Endodermal cell (in vitro differentiated cells): ENCODE measurements around the gene POU6F2. TPM values are rescaled to one million over a fixed set of nuclear protein-coding genes. Genes with fewer than 3 reads are reported as not detected.

Source experiments
- DNase-seq: peaks from one replicate; pipeline ENCODE4 v3.0.0-alpha.2; 2017
- H3K27ac ChIP-seq: 2 replicates; pipeline ENCODE4 v1.5.1; 2013; ENCODE audit warnings: mild to moderate bottlenecking, low read depth, low read length, moderate library complexity
- H3K27me3 ChIP-seq: 2 replicates; pipeline ENCODE4 v1.6.1; 2013; ENCODE audit warnings: mild to moderate bottlenecking, low read length, moderate library complexity; ENCODE audit not compliant: insufficient read depth, control insufficient read depth, poor library complexity, severe bottlenecking
- H3K36me3 ChIP-seq: 2 replicates; pipeline ENCODE4 v1.7.0; 2013; ENCODE audit warnings: mild to moderate bottlenecking, low read length, moderate library complexity; ENCODE audit not compliant: control insufficient read depth, insufficient read depth
- H3K4me1 ChIP-seq: one replicate; pipeline ENCODE4 v1.7.0; 2013; ENCODE audit warnings: low read length; ENCODE audit not compliant: control insufficient read depth, insufficient read depth
- H3K4me3 ChIP-seq: 2 replicates; pipeline ENCODE4 v1.5.1; 2013; ENCODE audit warnings: mild to moderate bottlenecking, low read length, moderate library complexity
- H3K9ac ChIP-seq: 2 replicates; pipeline ENCODE4 v1.6.1; 2013; ENCODE audit warnings: mild to moderate bottlenecking, low read length, moderate library complexity; ENCODE audit not compliant: poor library complexity, severe bottlenecking; ENCODE audit errors: extremely low read depth
- H3K9me3 ChIP-seq: 2 replicates; pipeline ENCODE4 v1.6.1; 2013; ENCODE audit warnings: mild to moderate bottlenecking, low read length, moderate library complexity; ENCODE audit not compliant: control insufficient read depth
- H3K27ac Mint-ChIP-seq: 2 replicates; pipeline ENCODE4 v1.8.0; 2020; ENCODE audit warnings: mixed read lengths
- H3K27me3 Mint-ChIP-seq: 2 replicates; pipeline ENCODE4 v1.8.0; 2021; ENCODE audit warnings: mild to moderate bottlenecking, mixed read lengths; ENCODE audit not compliant: insufficient read depth
- H3K36me3 Mint-ChIP-seq: 2 replicates; pipeline ENCODE4 v1.8.0; 2020; ENCODE audit warnings: low read depth, mixed read lengths
- H3K4me1 Mint-ChIP-seq: 2 replicates; pipeline ENCODE4 v1.8.0; 2020; ENCODE audit warnings: mixed read lengths
- H3K4me3 Mint-ChIP-seq: 2 replicates; pipeline ENCODE4 v1.8.0; 2020; ENCODE audit warnings: mild to moderate bottlenecking, moderate library complexity, mixed read lengths
- H3K9me3 Mint-ChIP-seq: 2 replicates; pipeline ENCODE4 v1.8.0; 2020; ENCODE audit warnings: mild to moderate bottlenecking, mixed read lengths
- CTCF ChIP-seq: fragments of 200-600 bp; sonication (generic); conservative IDR thresholded peaks from 2 replicates; pipeline ENCODE4 v1.5.0; 2021; ENCODE audit warnings: antibody characterized with exemption, mild to moderate bottlenecking
- WGBS, 2 experiments: methylation state at CpG; one replicate each; pipeline versions ENCODE4 v1.1.5 to v1.1.7; 2013; ENCODE audit warnings: missing lambda C conversion rate in 2 of 2, mixed read lengths in 1 of 2; ENCODE audit not compliant: insufficient coverage in 1 of 2, insufficient read length in 1 of 2; 5-methylcytosine and 5-hydroxymethylcytosine counted together
- total RNA-seq, 2 donors: library from RNA; stranded (reverse); fragmentation: NEBNext Ultra II Directional in 1 of 2; extraction: Animal tissue kit (Norgen Biotek cat#: 25700) in 1 of 2; gene quantifications; 2 replicates in 1 of 2; 3 replicates in 1 of 2; pipeline ENCODE4 v1.2.1, GENCODE V29; 2021

POU6F2 gene
- total RNA-seq, 2 donors from 2014 or later: 6.0 to 10.0 TPM

- no peak overlapping the region for H3K27ac ChIP-seq
- WGBS, 2 experiments: 94% methylated on average over 3 of the region's 3 CpGs; no CpG with 5 or more reads in 1 of the 2 experiments
- TF ChIP-seq CTCF: no peak
Observed at GRCh38 chr7:39367451-39367850, 389.7 kb downstream of the POU6F2 start.

GRCh38 chr7:39367943-39368342 is 390.2 kb downstream of the POU6F2 start:
- H3K27ac Mint-ChIP-seq: no peak overlapping the region
- no peaks in the 10 kb centered on the region for H3K9me3 ChIP-seq
- H3K4me1 ChIP-seq: no peaks in the 10 kb centered on the region
- TF ChIP-seq CTCF: no peak
- H3K4me3 ChIP-seq: no peak overlapping the region
- no peaks in the 10 kb centered on the region for H3K27me3 ChIP-seq
- no peaks in the 10 kb centered on the region for H3K27me3 Mint-ChIP-seq
- DNase-seq: no peak
- no peak overlapping the region for H3K27ac ChIP-seq
- WGBS, 2 experiments: 87 to 100% methylated on average over 1 to 2 of the region's 2 CpGs
- peaks cover 5% of the 10 kb centered on the region for H3K9me3 Mint-ChIP-seq
- H3K9ac ChIP-seq: no peak overlapping the region
- peaks cover 9% of the 10 kb centered on the region for H3K4me1 Mint-ChIP-seq
- no peak overlapping the region for H3K4me3 Mint-ChIP-seq
- H3K36me3 ChIP-seq: no peaks in the 10 kb centered on the region
- no peaks in the 10 kb centered on the region for H3K36me3 Mint-ChIP-seq

More at GRCh38 chr7:39367451-39367850, 389.7 kb downstream of the POU6F2 start:
- H3K36me3 Mint-ChIP-seq: no peaks in the 10 kb centered on the region
- no peak for DNase-seq
- no peaks in the 10 kb centered on the region for H3K27me3 Mint-ChIP-seq
- no peak overlapping the region for H3K4me3 Mint-ChIP-seq
- peaks cover 5% of the 10 kb centered on the region for H3K9me3 Mint-ChIP-seq
- H3K27me3 ChIP-seq: no peaks in the 10 kb centered on the region
- H3K4me1 Mint-ChIP-seq: peaks cover 9% of the 10 kb centered on the region
- no peak overlapping the region for H3K27ac Mint-ChIP-seq
- no peak overlapping the region for H3K4me3 ChIP-seq
- no peak overlapping the region for H3K9ac ChIP-seq
- no peaks in the 10 kb centered on the region for H3K9me3 ChIP-seq
- no peaks in the 10 kb centered on the region for H3K4me1 ChIP-seq
- no peaks in the 10 kb centered on the region for H3K36me3 ChIP-seq

- Histone ChIP-seq H3K27me3 (no peaks in the 10 kb centered on the region), H3K9ac (no peak overlapping the region), H3K9me3 (no peaks in the 10 kb centered on the region), H3K4me1 (no peaks in the 10 kb centered on the region), H3K27ac (no peak overlapping the region), H3K4me3 (no peak overlapping the region), H3K36me3 (no peaks in the 10 kb centered on the region)
- H3K27ac Mint-ChIP-seq: no peak overlapping the region
- no peaks in the 10 kb centered on the region for H3K4me1 Mint-ChIP-seq
- no peak for TF ChIP-seq CTCF
- DNase-seq: no peak
- 80 to 86% methylated on average over 1 of the region's 1 CpG for WGBS, 2 experiments
- H3K27me3 Mint-ChIP-seq: no peaks in the 10 kb centered on the region
- peaks cover 5% of the 10 kb centered on the region for H3K9me3 Mint-ChIP-seq
- H3K4me3 Mint-ChIP-seq: no peak overlapping the region
- no peaks in the 10 kb centered on the region for H3K36me3 Mint-ChIP-seq
Observed at GRCh38 chr7:39372383-39372782, 394.7 kb downstream of the POU6F2 start.
